Measurements from ENCODE around the gene COL23A1.
"Not testable (repeated sequence)": the region's sequence is repeated elsewhere in the genome, so short reads cannot be mapped to it uniquely, and the experiment has no call there.

COL23A1 gene

GRCh38 chr5:178386336-178386931, 203.8 kb downstream of the COL23A1 start:
- no peak for DNase-seq

GRCh38 chr5:178385496-178385890, 204.7 kb downstream of the COL23A1 start:
- no peak for DNase-seq

- no peak for DNase-seq
Observed at GRCh38 chr5:178384816-178385495, 205.2 kb downstream of the COL23A1 start.

- DNase-seq, result no peak
Observed at GRCh38 chr5:178383919-178384815, 206.0 kb downstream of the COL23A1 start.

GRCh38 chr5:178383301-178383918, 206.8 kb downstream of the COL23A1 start:
- DNase-seq, result no peak

GRCh38 chr5:178382754-178383164, 207.4 kb downstream of the COL23A1 start:
- DNase-seq, result no peak

GRCh38 chr5:178381921-178382695, 208.1 kb downstream of the COL23A1 start:
- no peak for DNase-seq

- no peak for DNase-seq
Observed at GRCh38 chr5:178381206-178381605, 209.0 kb downstream of the COL23A1 start.

- DNase-seq, result no peak
Observed at GRCh38 chr5:178380541-178381074, 209.6 kb downstream of the COL23A1 start.

- DNase-seq, result no peak
Observed at GRCh38 chr5:178380086-178380485, 210.1 kb downstream of the COL23A1 start.

GRCh38 chr5:178378527-178379484, 211.4 kb downstream of the COL23A1 start:
- DNase-seq, result no peak

- DNase-seq, result no peak
Observed at GRCh38 chr5:178377583-178378270, 212.5 kb downstream of the COL23A1 start.

GRCh38 chr5:178376921-178377582, 213.1 kb downstream of the COL23A1 start:
- no peak for DNase-seq

GRCh38 chr5:178375348-178375747, 214.8 kb downstream of the COL23A1 start:
- DNase-seq, result no peak

GRCh38 chr5:178373711-178374110, 216.5 kb downstream of the COL23A1 start:
- DNase-seq, result no peak

- no peak for DNase-seq
Observed at GRCh38 chr5:178372142-178372571, 218.0 kb downstream of the COL23A1 start.

GRCh38 chr5:178371362-178372111, 218.7 kb downstream of the COL23A1 start:
- no peak for DNase-seq

GRCh38 chr5:178370102-178370501, 220.1 kb downstream of the COL23A1 start:
- no peak for DNase-seq

- not testable (repeated sequence) for DNase-seq
Observed at GRCh38 chr5:178369469-178369868, 220.7 kb downstream of the COL23A1 start.

Measured in COR-L47 (cell line).